Measurements from ENCODE around the gene ZNF100.

DNA sequence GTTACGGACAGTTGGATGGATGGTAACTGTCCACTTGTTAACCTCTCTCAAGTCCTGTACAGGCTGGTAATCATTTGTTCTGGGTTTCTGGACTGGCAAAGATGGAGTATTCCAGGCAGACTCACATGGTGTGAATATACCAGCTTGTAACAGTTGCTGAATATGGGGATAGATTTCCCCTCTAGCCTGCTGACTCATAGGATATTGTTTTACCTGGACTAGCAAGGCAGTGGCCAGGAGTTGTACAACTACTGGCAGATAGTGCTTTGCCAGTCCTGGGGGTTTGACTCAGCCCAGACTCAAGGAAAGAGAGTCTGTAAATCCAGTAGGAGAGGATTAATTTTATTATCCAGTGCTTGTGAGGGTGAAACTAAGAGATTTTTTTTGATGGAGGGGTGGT is 74.0 kb downstream of the ZNF100 start:
- TF ChIP-seq POLR2A (IDR thresholded peaks at IDR 0.05; ENCODE audit: low read depth, low read length) (no peak), POLR2AphosphoS5 (IDR thresholded peaks at IDR 0.05; ENCODE audit: low read depth, low read length) (no peak)

Measured in GM12891 (cell line).